H1 (cell line): ENCODE measurements around the gene SPAST. TPM values are rescaled to one million over a fixed set of nuclear protein-coding genes. Genes with fewer than 3 reads are reported as not detected.

Experiments used
- HDAC6 ChIP-seq: IDR thresholded peaks from one replicate; pipeline ENCODE4 v1.7.1; 2012; ENCODE audit warnings: low read depth, mild to moderate bottlenecking, inconsistent platforms, low read length, moderate library complexity
- POU5F1 ChIP-seq: IDR thresholded peaks from 2 replicates; pipeline ENCODE4 v1.6.1; 2011; ENCODE audit warnings: low read depth, mild to moderate bottlenecking, low read length, moderate library complexity
- polyA plus RNA-seq, 7 experiments: library from polyadenylated mRNA; depleted of rRNA in 3 of 7; stranded (reverse) in 5 of 7; unstranded in 2 of 7; fragments of >200 nt in 5 of 7; fragments of 200-250 nt in 2 of 7; gene quantifications; 1 replicate in 5 of 7; 2 replicates in 1 of 7; 4 replicates in 1 of 7; pipeline versions ENCODE4 v1.2.1 to v1.2.3, GENCODE V29; 2011 to 2013; ENCODE audit warnings: missing spikeins in 2 of 7, mixed read lengths in 2 of 7
- total RNA-seq: library from RNA; stranded (reverse); fragmentation: NEBNext Ultra II Directional; extraction: Animal tissue kit (Norgen Biotek cat#: 25700); gene quantifications from 2 replicates; pipeline ENCODE4 v1.2.1, GENCODE V29; 2021

Gene SPAST
- total and polyA plus RNA-seq, 2 of the 8 experiments (the other 6 are each of a cell fraction or from before 2014, with no cell fraction given): 4.4 to 36.0 TPM

DNA sequence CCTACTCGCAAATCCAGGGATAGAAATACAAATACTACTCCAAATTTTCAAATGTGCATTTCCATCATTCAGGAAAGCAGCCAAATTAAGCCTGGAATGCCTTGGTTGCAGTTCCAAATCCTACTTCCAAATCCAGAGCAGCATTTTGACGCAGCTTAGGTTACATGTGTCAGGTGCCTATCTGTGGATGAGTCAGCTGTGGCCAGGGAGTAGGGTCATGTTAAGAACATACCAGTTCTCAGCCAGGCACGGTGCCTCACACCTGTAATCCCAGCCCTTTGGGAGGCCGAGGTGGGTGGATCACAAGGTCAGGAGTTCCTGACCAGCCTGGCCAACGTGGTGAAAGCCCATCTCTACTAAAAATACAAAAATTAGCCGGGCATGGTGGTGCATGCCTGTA lies 119.3 kb downstream of the SPAST start (continued):
- TF ChIP-seq POU5F1 (no peak), HDAC6 (no peak)
